Endothelial cell of hepatic sinusoid (primary cell): ENCODE results near the gene ALDH4A1.
"Not testable (repeated sequence)": the region's sequence is repeated elsewhere in the genome, so short reads cannot be mapped to it uniquely, and the experiment has no call there.

Experiments used
- in situ Hi-C: cut with HindIII; loops from 2 replicates; pipeline ENCODE4 v1.10.0; 2017; ENCODE audit warnings: low sequenced_read_pairs

Gene ALDH4A1

DNA sequence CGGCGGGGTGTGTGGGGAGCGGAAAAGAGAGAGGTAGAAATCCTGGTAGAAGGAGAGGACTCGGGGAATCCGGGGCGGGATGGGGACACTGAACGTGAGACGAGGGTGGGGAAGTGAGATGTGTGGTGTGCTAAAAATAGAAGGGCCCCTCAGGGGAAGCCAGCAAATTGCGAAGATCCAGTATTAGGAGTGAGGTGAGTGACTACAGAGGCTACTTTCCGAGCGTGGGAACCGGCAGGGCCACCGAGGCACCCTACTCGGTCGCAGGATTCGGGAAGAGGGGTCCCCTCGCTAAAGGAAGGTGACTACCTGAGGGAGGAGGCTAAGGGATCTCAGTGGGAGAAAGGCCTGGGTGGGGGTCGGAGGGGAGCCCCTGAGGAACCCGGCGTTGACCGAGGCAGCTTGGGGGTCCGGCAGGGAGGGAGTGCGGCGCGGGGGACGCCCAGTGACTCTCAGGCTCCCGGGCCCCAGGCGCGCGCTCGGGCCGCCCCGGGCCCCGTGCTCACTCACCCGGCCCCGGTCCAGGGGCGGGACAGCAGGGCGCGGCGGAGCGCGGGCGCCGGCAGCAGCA is 318 bp downstream of the ALDH4A1 start:
- in situ Hi-C loops: loop anchor here (5.0 kb wide), 2 partner anchors 110 to 180 kb away; no protein-coding TSS in a partner anchor

DNA sequence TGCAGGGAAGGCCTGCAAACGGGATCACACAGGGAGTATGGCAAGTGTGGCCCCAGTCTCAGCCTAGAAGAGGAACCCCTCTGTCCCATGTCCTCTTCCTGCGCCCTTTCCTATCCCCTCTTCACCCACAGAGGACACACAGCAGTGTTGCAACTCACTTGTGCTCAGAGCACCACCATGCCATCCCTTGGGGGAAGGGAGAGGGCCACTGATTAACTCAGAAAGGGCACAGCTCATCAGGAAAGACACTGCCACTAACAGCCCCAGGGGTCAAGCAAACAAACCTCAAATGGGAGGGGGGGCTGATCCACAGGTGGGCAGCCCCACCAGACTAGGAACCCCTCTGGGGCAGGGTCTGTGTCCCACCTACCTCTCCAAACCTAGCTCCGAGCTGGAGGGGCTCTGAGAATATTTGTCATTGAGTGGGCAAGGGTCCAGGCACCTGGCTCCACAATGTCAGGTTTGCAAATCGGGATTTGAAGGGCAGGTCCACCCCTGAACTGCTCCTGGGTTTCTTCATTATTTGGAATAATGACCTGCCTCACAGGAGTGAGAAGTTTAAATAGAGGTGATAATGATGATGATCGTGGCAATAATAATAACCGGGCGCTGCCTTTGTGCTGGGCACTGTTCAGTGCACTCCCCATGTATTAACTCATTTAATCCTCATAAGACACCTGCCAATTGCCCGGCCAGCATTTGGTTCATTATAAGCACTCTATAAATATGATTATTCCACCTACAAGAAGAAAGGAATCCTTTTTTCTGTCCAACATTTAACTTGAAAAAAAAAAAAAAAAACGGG is 1.0 kb downstream of the ALDH4A1 start:
- in situ Hi-C loops: loop anchor here (5.0 kb wide), 2 partner anchors 111 to 181 kb away; no protein-coding TSS in a partner anchor

DNA sequence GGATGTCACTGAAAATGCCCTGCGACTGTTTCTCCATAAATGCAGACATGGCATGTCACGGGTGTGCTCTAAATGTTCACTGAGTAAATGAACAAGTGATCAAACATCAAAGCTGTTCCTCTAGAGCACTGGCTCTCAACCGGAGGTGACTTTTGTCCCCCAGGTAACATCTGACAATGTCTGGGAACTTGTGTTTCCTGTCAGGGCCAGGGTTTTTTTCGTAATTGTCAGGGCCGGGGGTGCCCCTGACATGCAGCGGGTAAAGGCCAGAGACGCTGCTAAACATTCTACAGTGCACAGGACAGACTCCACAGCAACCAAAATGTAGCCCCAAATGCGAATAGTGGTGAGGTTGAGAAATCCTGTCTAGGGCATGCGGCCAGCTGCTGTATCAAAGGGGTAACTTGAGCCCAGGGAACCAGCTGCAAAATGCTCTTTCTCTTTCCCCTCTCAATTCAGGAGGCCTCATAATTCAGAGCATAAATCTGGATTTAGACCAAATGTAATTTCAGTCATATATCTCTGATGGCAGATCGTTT is 2.0 kb downstream of the ALDH4A1 start:
- in situ Hi-C loops: loop anchor here (5.0 kb wide), 2 partner anchors 112 to 182 kb away; no protein-coding TSS in a partner anchor

DNA sequence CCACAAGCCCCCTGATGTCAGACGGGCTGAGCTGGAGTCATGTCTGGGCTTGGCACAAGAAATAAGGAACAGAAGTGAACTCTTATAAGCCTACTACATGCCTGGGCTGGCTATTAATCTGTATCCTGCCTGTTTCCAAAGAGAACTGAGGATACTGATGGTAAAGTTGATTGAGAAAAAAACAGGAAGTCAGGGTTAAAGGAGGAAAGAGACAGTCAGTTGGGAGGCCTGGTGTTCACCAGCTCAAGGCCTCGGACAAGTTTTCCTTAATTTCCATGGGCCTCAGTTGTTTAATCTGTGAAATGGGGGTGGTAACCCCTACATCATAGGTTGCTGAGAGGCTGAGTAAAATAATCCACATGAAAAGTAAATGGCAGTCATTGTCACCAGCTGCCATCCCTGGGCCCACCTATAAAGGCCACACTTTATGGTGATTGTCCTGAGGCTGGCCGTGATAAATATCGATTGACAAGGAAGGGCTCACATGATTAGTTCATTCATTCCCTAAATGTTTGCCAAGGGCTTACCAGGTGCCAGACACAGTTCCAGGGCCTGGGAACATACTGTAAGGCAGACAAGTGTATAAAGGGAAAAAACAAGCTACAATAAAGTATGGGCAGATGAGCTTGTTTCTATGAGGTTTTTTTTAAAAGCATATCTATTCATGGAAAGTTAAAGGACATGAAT is 2.8 kb downstream of the ALDH4A1 start:
- in situ Hi-C loops: loop anchor here (5.0 kb wide), 2 partner anchors 113 to 183 kb away; no protein-coding TSS in a partner anchor

DNA sequence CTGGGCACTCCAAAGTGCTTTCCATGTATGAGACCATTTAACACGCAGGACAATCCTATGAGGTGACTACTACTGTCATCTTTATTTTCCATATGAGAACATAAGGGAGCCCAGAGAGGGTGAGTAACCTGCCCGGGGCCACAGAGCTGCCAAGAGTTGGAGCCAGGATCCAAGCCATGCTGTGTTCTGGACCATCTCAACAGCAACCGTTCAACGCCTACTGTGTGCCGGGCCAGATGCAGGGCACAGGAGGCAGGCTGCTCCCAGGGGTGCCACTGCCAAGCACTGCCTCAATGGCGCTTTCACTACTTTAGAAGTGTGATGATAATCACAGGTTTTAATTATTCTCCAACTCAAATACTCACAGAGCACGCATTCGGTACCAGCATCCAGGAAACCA is 3.8 kb downstream of the ALDH4A1 start:
- in situ Hi-C loops: no loop called here

DNA sequence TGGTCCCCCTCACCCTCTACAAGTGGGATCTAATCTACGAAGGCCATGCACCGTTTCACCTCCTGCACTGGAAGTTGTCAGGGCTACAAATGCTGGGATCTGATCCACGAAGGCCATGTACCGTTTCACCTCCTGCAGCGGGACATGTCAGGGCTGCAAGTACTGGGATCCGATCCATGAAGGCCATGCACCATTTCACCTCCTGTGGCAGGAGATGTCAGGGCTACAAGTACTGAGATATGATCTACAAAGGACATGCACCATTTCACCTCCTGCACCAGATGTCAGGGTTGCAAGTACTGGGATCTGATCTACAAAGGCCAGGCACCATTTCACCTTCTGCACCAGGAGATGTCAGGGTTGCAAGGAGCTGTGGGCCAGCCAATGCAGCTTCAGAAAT is 7.0 kb downstream of the ALDH4A1 start:
- in situ Hi-C loops: no loop called here

DNA sequence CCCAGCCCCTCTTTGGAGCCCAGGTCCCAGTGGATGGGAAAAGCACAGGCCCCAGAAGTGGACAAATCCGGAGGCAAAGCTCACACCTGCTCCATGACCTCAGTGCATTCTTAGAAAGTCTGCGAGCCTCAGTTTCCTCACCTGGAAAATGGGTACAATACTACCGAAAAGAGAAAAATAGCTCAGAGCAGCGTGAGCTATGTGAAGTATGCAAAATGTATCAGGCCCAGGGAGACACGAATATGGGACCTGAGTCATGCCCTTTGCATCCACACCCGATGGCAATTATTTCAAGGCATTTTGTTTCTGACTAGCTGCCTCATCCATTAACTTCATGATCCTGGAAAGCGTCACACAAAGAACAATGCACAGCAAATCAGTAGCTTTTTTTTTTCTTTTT is 9.2 kb downstream of the ALDH4A1 start:
- in situ Hi-C loops: no loop called here

DNA sequence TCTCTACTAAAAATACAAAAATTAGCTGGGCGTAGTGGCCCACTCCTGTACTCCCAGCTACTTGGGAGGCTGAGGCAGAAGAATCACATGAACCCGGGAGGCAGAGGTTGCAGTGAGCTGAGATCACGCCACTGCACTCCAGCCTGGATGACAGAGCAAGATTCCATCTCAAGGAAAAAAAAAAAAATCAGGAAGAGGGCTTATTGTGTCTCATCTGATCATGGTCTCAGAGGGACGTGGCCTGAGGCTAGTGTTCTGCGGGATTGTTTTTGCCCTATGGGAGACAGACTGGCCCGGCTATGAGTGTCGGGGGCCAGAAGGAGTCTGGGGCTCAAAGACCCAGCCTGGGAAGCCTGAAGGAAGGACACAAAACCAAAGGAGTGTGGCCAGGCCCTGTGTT is 10.5 kb downstream of the ALDH4A1 start:
- in situ Hi-C loops: not testable (repeated sequence)

DNA sequence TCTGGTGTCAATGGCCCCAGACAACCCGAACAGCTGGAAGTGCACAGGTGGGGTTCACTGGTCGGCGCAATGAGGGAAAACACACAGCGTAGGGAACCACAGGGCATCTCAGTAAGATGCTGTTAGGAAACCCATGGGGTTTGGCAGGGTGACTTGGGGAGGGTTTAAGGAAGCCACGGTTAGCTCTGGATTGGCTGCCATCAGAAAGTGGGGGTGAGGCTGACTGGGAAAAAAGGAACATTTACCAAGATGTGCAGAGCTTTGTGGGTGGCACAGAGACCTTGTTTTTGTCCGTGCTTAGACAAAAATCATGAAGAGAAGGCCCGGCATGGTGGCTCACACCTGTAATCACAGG is 11.0 kb downstream of the ALDH4A1 start:
- in situ Hi-C loops: no loop called here

DNA sequence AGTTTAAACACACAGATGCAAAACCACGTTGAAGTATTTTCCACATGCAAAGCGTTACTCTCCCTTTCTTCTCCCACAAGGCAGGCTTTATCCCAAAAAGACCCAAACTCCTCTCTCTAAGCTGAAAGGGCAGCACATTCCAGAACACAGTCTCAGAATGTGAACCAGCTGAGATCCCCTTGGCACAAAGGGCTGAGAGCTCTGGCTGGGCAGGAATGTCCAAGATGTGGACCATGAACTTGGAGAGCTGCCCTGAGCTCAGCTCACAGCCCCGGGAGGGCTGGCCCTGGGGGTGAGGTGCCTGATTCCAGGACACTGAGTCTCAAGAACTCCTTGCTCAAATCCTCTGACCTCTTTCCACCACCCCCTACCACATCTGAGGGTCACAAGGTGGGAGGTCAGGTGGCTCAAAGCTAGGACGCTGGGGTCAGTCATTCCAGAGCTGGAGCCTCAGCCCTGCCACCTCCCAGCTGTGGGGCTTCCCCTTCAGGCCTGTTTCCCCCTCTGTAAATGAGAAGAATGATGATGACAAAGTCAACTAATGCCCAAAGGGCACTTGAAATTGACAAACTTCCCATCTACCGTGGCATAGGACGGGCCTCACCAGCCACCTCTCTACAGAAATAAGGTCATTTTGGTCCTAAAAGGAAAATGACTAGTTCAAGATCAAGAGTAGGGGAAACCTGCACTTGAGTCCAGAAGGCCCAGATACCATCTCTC is 11.5 kb downstream of the ALDH4A1 start:
- in situ Hi-C loops: no loop called here

DNA sequence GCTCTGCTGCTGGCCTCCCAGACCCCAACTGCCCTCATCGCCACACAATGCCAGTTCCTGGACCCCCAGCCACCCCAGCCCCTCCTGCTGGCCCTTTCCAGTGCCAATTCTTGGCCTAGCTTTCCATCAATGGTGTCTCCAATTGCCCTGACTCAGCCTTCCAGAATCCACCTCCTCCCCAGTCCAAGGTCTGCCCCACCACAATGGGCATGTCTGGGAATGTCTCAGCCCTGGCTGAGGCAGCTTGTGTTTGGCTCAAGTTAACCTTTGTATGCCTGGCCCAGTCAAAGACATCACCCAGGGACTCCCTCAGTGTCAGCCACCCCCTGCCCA is 16.4 kb downstream of the ALDH4A1 start:
- in situ Hi-C loops: loop anchor here (10.0 kb wide), 1 partner anchor 149 kb away; no protein-coding TSS in a partner anchor

DNA sequence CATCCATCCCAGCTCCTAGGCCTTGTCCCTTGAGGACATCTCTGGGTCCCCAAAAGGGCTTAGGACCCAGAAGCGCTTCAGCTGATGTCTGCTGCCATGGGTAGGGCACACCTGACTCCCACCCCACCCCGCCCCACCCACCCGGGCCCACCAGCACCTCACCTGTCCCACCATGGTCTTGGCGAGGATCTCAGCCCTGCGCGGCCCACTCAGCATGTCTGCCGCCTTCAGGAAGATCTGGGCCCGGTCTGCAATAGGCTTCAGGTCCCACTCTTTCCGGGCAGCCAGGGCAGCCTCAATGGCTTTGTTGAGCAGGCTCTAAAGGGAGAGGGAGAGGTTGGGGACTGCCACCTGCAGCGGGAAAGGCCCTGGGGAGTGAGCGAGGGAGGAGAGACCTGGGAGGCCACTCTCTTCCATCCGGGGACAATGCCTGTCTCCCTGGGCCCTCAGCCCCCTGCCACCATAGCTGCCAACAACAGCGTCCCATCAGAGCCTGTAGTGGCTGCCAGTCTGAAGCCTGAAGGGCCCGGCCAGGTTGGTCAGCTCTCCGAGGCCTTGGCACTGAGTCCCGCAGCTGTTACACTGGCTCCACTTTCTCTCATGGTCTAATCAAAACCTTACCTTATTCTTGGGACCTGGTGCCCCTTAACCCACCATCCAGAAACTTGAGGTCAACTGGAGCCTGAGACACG is 16.9 kb downstream of the ALDH4A1 start:
- in situ Hi-C loops: loop anchor here (10.0 kb wide), 1 partner anchor 149 kb away; no protein-coding TSS in a partner anchor

DNA sequence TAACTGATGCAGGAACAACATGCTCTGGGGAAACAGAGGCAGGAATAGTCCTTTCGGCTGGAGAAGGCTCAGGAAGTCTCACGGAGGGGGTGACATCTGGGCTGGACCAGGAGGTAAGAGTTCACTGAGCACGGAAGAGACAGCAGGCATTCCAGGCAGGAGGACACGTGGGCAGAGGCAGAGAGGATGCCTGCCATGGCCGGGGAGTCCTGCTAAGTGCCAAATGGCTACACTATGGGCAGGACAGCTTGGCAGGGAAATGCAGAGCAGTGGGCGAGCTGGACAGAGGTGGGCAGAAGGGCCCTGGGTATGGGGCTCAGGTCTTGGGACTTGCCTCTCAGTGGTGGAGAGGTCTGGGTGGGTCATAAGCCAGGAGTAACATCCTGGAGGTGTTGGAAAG is 17.6 kb downstream of the ALDH4A1 start:
- in situ Hi-C loops: loop anchor here (10.0 kb wide), 1 partner anchor 150 kb away; no protein-coding TSS in a partner anchor

DNA sequence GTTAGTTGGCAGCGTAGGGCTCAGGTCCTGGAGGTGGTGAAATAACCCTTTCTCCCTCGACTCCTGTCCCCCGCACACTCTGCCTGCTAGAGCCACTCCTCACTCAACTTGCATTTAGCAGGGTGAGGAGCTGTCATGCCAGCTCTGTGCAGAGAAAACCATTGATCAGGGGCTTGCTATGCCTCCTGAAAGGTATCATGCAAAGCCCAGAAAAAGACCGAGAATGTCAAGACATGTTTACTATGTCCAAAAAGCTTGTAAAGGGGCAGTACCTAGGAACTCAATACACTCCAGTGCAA is 18.0 kb downstream of the ALDH4A1 start:
- in situ Hi-C loops: loop anchor here (10.0 kb wide), 1 partner anchor 150 kb away; no protein-coding TSS in a partner anchor

DNA sequence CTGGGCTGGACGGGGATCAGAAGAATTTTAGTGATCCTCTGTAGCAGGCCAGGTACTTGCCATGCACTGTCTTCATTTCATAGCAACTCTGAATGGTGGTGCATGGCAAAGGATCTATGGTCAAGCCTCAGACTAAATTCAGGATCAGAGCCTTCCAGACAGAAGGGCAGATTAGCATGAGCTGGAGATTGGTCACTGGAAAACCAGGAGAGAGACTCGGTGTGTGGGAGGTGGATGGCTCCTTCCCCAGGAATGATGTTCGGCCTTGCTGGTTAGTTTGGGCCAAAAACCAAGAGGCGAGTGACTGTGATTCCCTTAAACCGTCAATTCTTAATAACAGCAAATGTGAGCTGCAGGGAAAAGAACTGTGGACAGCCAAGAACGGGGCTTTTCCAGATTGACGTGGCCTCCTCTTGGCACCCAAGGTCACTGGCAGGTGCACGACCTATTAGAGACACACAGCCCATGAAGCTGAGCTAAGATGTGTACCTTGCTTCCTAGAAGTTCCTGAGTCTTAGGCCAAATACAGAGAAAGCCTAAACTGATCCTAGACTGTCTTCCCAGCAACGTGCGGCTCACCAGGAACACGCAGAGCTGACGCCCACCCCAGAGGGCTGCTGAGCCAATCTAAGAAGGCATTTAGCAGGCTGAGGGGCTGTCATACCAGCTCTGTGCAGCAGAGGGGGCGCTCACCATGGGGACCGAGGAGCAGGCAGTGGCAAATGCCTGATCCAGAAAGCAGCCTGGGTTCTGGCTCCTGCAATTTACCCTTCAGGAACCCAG is 18.5 kb downstream of the ALDH4A1 start:
- in situ Hi-C loops: loop anchor here (10.0 kb wide), 1 partner anchor 151 kb away; no protein-coding TSS in a partner anchor

DNA sequence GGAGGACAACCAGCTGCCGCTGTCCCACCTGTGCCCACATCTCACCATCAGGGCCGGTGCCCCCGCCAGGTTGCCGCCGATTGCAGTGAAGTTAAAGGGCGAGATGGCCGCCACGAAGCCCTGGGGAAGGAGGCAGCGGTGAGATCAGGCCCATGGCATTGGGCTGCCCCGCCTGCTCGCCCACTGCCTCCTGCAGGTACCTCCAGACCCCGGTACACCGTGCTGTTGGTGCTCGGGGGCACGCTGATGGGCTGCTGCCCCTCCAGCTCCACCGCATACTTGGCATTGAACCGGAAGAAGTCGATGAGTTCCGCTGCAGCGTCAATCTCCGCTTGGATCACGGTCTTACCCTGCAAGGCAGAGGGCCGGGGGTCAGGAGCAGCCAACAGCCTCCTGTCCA is 19.3 kb downstream of the ALDH4A1 start:
- in situ Hi-C loops: loop anchor here (10.0 kb wide), 1 partner anchor 152 kb away; no protein-coding TSS in a partner anchor

DNA sequence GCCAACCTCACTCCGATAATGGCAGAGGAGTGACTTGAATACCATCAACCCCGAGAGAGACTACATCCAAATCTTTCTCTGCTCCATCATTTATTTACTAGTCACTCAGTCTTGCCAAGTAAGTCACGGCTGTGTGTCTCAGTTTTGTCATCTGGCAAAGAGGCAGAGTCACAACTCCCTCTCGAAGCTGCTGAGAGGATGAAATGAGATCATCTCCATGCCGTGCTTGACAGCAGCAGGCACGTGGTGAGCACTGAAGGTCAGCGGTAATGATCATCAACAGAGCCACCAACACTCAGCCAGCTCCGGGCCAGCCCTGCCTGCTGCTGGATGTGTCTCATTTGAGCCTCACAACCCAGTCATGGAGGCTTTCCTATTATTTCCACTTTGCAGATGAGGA is 19.9 kb downstream of the ALDH4A1 start:
- in situ Hi-C loops: loop anchor here (10.0 kb wide), 1 partner anchor 152 kb away; no protein-coding TSS in a partner anchor

DNA sequence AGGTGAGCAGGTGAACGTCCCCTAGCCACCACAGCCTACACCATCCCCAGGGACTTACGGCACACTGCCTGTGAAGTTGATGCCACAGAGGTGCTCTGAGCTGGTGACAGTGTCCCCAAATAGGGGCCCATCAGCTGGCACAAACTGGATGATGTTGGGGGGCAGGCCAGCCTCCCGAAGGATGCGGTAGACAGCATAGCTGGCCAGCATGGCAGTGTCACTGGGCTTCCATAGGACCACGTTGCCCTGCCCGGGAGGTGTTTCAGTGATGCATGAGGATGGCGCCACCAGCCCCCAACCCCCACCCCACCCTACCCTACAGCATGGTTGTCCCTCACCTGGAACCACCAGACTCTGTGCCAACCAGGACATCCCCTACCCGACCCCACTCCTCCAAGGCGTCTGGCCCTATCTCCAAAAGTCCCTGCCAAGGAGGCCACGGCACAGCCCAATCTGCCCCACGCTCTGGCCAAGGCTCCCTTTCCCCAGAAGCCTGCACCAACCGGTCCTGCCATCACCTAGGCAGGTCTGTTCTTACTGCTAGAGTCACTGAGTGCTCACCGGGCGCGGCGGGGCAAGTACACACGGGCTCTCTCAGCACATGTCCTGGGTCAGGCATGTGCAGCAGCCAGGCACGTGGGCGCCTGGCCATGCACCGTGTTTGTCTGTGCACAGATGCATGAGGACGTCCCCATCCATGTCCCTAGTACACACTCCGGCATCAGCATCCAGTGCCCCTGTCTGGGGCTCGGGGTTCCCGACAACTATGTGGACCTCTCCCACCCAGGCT is 20.5 kb downstream of the ALDH4A1 start:
- in situ Hi-C loops: loop anchor here (10.0 kb wide), 1 partner anchor 153 kb away; no protein-coding TSS in a partner anchor
